Endothelial cell (in vitro differentiated cells): Measurements from ENCODE around the gene DDX10. TPM values are rescaled to one million over a fixed set of nuclear protein-coding genes. Genes with fewer than 3 reads are reported as not detected.
A peak's percentile ranks its signal among the peaks of the same experiment; 100 is the strongest.

Experiments used
- DNase-seq: peaks from one replicate; pipeline ENCODE4 v3.0.0; 2021; ENCODE audit warnings: low spot score
- H3K27ac Mint-ChIP-seq: one replicate; pipeline ENCODE4 v1.8.0; 2021; ENCODE audit warnings: mixed read lengths, inconsistent platforms; ENCODE audit not compliant: unreplicated experiment
- H3K27me3 Mint-ChIP-seq: one replicate; pipeline ENCODE4 v1.8.0; 2021; ENCODE audit warnings: mild to moderate bottlenecking, moderate library complexity, mixed read lengths, inconsistent platforms; ENCODE audit not compliant: unreplicated experiment
- H3K36me3 Mint-ChIP-seq: one replicate; pipeline ENCODE4 v1.8.0; 2021; ENCODE audit warnings: mild to moderate bottlenecking, low read depth, mixed read lengths, inconsistent platforms; ENCODE audit not compliant: unreplicated experiment
- H3K4me1 Mint-ChIP-seq: one replicate; pipeline ENCODE4 v1.8.0; 2021; ENCODE audit warnings: mild to moderate bottlenecking, mixed read lengths, inconsistent platforms; ENCODE audit not compliant: unreplicated experiment
- H3K4me3 Mint-ChIP-seq: one replicate; pipeline ENCODE4 v1.8.0; 2021; ENCODE audit warnings: mild to moderate bottlenecking, mixed read lengths, inconsistent platforms; ENCODE audit not compliant: unreplicated experiment
- H3K9me3 Mint-ChIP-seq: one replicate; pipeline ENCODE4 v1.8.0; 2021; ENCODE audit warnings: mixed read lengths, inconsistent platforms; ENCODE audit not compliant: unreplicated experiment
- long read RNA-seq: library from polyadenylated mRNA; unstranded; transcript quantifications from one replicate; pipeline ENCODE4 v2.0.0, GENCODE V29; 2020; ENCODE audit not compliant: unreplicated experiment
- total RNA-seq: library from RNA; stranded (reverse); fragmentation: NEBNext Ultra II Directional; extraction: Animal tissue kit (Norgen Biotek cat#: 25700); gene quantifications from one replicate; pipeline ENCODE4 v1.2.1, GENCODE V29; 2021; ENCODE audit not compliant: unreplicated experiment
- TF ChIP-seq, protein P1 (sequence below): fragments of 200-600 bp; sonication (generic); IDR thresholded peaks from one replicate; pipeline ENCODE4 v1.5.0; 2021; ENCODE audit warnings: antibody characterized with exemption; ENCODE audit not compliant: unreplicated experiment

DDX10 gene
- 20.9 TPM for total RNA-seq
- long read RNA-seq, partial matches to known transcripts = 11 of 16 reads
- long read RNA-seq, other reads (novel, unspliced or antisense) = 4 of 16 reads

DNA sequence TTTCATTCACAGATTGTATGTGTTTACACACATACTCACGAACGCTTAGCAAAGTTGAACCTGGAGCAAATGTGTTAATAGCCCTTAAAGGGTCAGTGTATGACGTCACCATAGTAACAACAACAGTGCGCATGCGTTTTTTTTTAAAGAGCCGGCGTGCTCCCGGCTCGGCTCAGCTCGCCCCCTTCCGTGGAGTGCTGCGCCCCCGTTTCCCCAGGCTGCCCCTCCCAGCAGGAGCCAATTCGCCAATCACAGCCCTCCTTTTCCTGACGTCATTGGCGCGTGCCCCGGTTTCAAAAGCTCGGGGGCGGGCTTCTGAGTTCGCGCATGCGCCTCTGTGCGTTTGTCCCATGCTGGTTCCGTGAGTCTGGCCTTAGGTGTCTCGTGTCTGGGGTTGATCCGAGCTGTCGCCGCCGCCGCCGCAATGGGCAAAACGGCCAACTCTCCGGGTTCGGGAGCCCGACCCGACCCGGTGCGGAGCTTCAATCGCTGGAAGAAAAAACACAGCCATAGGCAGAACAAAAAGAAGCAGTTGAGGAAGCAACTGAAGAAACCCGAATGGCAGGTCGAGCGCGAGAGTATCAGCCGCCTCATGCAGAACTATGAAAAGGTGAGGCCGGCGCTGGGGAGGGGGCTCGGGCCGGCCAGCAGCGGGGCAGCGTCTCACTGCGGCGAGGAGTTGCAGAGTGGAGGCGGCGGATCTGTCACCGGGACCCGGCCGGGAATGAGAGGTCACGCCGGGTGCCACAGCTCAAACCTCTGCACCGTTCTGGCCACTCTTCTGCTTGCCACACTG lies at the start of gene DDX10:
Gene DDX10 (plus strand): TSS at position 340 of the 796 bp plus-strand sequence. CDS start 85 bp downstream, at position 425.
- Mint-ChIP-seq H3K4me1 (peaks cover 15% of the 10 kb centered on the region), H3K4me3 (peak within 1 kb of the TSS; percentile 99), H3K9me3 (no peaks in the 10 kb centered on the region), H3K27ac (peak within 1 kb of the TSS; percentile 84), H3K36me3 (peaks cover 4% of the 10 kb centered on the region), H3K27me3 (peaks cover 5% of the 10 kb centered on the region)
- TF ChIP-seq, protein P1, sequence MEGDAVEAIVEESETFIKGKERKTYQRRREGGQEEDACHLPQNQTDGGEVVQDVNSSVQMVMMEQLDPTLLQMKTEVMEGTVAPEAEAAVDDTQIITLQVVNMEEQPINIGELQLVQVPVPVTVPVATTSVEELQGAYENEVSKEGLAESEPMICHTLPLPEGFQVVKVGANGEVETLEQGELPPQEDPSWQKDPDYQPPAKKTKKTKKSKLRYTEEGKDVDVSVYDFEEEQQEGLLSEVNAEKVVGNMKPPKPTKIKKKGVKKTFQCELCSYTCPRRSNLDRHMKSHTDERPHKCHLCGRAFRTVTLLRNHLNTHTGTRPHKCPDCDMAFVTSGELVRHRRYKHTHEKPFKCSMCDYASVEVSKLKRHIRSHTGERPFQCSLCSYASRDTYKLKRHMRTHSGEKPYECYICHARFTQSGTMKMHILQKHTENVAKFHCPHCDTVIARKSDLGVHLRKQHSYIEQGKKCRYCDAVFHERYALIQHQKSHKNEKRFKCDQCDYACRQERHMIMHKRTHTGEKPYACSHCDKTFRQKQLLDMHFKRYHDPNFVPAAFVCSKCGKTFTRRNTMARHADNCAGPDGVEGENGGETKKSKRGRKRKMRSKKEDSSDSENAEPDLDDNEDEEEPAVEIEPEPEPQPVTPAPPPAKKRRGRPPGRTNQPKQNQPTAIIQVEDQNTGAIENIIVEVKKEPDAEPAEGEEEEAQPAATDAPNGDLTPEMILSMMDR = no peak
- peak; percentile 98 for DNase-seq

DNA sequence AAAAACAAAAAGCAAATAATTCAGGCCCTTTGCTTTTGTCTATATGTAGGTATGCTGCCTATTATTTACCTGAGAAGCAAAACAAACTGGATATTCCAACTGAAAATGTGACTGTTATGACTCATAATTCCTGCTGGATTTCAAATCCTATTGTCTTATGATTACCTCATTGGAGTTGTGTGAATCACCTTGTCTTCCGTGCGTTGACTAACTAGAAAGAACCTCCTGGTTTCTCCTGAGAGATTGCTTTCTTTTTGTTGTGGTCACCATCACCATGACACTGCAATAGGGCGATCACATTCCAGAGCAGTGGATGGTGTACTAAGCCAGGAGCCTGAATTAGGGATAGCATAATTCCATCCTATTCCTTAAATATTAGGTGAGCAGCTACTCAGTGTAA lies 48.3 kb upstream of the DDX10 start:
- TF ChIP-seq, protein P1 = no peak
- Mint-ChIP-seq H3K27me3 (no peaks in the 10 kb centered on the region), H3K9me3 (no peaks in the 10 kb centered on the region), H3K36me3 (no peaks in the 10 kb centered on the region), H3K27ac (no peak overlapping the region), H3K4me1 (no peaks in the 10 kb centered on the region), H3K4me3 (no peak overlapping the region)
- no peak for DNase-seq

DNA sequence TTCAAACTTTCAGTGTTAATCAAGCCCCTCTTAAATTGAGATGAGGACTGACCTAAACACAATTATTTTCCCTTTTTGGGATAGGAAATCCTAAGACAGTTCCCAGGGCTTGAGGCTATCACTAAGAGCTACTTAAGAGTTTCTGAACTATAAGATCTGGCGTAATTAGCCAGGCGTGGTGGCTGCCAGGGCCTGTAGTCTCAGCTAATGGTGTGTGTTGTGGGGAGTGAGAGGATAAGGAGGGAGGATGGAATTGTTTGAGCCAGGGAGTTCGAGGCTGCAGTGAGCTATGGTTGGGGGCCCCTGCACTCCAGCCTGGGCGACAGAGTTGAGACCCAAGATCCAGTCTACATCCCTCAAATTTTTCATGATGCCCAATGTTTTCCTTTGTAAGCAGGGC lies 47.8 kb upstream of the DDX10 start:
- DNase-seq = no peak
- Mint-ChIP-seq H3K4me3 (no peak overlapping the region), H3K9me3 (no peaks in the 10 kb centered on the region), H3K27ac (no peak overlapping the region), H3K27me3 (no peaks in the 10 kb centered on the region), H3K36me3 (no peaks in the 10 kb centered on the region), H3K4me1 (no peaks in the 10 kb centered on the region)
- TF ChIP-seq, protein P1 = no peak

DNA sequence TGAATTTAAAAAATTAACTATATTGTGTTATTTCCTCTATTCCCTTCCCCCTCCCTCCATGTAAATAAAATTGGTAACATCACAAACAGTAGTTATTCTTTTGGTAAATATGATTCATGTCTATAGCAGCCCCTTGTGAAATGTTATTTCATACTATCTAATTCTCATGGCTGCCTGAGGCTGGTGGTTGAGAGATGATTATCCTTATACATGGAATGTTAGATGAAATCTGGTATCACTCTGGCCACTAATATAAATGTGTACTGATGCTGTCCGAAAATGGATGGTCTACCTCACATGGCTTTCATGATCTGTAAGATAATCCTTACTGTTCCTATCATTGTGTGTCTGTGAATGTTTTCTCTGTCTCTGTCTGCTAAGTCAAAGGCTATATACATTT lies 46.3 kb upstream of the DDX10 start:
- Mint-ChIP-seq H3K4me1 (no peaks in the 10 kb centered on the region), H3K27ac (no peak overlapping the region), H3K27me3 (no peaks in the 10 kb centered on the region), H3K9me3 (no peaks in the 10 kb centered on the region), H3K4me3 (no peak overlapping the region), H3K36me3 (no peaks in the 10 kb centered on the region)
- no peak for DNase-seq
- TF ChIP-seq, protein P1 = no peak

DNA sequence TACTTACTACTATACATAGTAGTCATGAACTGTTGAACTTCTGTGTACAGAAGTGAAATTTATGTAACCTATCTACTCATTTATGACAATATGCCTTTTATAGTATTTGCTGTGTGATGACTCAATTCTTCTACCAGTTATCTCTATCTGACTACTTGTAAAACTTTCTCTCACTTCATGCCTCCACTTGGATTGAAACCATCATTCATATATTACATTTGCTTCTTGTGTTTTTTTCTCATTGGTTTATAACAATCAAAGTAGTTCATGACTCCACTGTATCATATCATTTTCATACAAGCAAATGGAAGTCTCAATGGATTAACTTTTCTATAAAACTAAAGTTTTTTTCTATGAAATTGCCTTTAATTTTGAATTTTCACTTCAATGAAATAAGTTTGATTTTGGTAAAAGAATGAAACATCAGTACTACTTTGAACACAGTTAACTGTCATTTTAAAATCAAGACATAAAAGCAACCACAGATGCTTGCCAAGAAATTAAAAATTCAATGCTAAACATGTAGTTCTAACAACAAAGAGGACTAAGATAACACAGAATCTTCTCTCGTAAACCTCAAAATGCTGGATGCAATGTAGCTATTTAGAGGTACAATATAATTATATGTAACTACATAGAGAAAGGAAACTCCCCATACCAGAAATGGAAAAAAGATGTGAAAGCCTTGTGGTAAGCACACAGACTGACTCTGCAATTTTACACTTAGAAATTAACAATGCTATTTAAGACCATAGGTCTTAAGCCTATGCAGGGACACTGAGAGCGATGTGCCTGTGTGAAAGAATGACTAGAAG lies 43.7 kb upstream of the DDX10 start:
- no peaks in the 10 kb centered on the region for H3K36me3 Mint-ChIP-seq
- no peaks in the 10 kb centered on the region for H3K9me3 Mint-ChIP-seq
- H3K4me3 Mint-ChIP-seq = no peak overlapping the region
- no peaks in the 10 kb centered on the region for H3K27me3 Mint-ChIP-seq
- no peaks in the 10 kb centered on the region for H3K4me1 Mint-ChIP-seq
- TF ChIP-seq, protein P1 = no peak
- no peak overlapping the region for H3K27ac Mint-ChIP-seq
- DNase-seq = no peak
